UCSD-AML1 (cell line): ENCODE results near the gene PTH1R.

Experiments
- DNase-seq: peaks from one replicate; lab custom pipeline; 2025; ENCODE audit not compliant: unreplicated experiment; lab: John Stamatoyannopoulos, UW

The PTH1R gene

DNA sequence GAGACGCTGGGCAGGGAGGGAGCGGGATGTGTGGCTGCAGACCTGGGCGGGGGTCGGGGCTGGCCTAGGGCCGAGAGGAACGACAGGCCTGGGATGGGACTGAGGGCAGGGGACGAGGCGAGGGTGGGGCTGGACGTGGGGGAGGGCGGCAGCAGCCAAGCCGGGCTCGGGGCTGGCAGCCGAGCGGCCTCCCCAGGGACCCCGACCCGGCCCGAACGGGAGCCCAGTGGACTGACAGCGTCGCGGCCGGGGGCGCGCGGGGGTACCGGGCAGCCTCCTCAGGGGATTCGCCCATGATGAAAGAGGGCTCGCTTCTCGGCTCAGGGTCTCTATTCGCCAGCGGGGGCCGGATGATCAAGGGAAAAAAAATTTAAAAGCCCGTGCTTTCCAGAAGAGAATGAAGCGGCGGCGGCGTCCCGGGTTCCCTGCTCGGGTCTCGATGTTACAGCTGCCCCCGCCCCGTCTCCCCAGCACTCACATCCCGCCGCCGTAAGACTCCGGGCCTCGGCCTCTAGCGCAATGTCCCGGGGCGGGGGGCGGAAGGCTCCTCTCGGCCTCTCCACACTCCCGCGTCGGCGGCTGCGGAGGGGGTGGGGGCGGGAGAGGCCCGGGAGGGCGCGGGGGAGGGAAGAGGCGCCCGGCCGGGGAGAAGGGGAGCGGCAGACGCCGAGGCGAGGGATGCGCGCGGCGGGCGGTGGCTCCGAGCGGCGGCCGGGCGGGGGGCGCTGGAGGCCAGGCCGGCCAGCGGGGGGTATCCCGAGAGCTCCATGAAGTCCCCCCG lies 4.3 kb downstream of the PTH1R start:
- no peak for DNase-seq

DNA sequence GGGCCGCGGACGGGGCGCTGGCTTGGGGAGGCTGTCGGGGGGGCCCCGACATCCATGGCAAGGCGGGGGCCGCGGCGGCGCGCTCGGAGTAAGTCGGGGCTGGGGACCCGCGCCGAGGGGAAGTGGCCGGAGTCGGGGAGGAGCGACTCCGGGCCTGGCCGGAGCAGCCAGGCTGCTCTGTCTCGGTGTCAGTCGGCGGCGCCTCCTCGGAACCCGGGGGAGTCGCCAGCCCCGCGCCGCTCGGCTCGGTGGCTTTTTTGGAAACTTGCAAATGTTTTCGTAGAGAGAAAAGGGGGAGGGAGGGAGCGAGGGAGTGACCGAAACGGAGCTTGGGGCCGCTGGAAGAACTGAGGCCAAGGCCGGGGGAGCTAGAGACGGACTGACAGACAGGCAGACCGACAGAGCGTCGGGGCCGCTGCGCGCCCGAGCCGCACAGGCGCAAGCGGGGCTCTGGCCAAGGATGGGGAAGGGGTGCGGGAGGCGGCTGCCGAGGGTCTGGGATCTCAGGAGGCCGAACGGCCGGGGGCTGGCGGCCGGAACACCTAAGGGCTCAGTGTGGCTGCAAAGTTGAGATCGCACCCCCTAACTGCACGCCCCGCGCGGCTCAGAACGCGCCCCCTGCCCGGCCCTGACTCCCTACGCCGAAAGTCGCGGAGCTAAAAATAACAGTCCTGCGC lies 5.0 kb downstream of the PTH1R start:
- peak; percentile 26 for DNase-seq

DNA sequence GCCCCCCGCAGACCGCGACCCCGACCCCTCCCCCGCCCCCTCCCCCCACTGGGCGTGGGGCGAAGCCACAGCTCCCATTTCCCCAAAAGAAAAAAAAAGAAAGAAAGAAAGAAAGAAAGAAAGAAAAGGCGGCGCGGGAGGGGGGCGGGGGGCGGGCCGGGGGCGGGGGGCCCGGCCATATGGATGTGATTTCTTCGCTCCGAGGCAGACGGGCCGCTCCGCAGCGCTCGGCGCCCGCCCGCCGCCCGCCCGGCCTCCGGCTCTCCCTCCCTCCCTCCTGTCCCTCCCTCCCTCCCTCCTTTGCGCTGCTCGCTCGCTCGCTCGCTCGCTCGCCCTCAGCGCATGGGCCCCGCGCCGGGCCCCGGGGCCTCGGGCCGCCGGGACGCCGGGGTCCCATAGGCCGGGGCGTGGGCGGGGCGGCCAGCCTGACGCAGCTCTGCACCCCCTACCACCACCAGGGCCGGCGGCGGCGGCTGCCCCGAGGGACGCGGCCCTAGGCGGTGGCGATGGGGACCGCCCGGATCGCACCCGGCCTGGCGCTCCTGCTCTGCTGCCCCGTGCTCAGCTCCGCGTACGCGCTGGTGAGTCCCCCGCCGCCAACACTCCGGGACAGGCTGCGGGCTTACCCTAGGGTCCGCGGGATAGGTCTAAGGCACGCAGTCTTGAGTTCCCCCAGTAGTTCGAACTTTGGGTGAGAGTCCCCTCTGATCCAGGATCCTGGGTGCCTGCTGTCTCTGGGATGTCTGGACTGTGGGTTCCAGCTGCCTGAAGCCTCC lies 5.7 kb downstream of the PTH1R start:
- no peak for DNase-seq

DNA sequence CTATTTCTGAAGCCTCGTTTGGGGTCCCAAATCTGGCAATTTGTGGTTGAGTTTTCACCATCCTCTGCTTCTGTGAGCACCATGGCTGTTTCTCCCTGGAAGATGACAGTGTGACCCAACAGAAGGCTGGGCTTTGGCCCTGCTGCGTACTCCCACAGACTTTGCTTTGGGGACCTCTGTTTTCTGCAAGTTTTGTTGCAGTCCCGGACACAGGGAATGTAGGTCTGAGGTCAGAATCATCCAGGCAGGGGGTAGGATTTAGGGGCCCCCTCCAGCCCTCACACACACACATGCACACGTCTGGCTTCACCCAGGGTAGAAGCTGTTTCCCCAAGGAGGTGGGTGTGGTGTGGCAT lies 6.3 kb downstream of the PTH1R start:
- no peak for DNase-seq

DNA sequence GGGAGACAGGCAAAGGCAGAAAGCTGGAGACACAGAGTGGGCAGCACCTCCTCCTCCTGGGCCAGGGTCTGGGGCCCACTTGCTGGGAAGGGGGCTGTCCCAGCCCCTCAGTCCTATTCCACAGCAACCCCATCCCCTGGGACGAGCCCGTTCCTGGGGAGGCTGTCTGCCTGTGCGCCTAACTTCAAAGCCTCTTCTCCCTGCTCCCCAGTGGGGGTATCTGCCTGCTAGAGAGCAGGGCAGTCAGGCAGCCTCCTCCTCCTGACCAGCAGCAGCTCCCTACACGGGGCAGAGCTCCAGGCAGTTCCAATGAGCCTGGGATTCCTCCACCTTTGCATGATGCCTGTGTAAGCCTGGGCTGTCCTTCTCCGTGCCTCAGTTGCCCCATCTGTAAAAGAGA lies 6.9 kb downstream of the PTH1R start:
- DNase-seq, result no peak

DNA sequence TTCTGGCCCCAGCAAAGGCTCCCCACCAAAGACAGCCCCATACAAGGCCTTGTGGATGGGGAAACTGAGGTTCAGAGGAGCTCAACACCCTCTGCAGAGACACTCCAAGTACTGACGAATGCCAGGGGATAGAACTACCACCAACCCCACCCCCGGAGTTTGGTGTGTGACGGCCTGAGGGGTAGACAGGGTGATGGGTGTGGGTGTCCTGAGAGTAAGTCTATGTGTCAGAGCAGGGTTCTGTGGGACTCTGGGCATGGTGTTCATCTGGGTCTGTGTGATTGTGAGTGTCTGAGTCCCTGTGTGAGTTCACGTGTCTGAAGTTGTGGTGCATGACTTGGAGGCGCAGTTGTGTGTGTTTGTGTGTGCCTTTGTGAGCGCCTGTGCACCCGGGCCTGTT lies 7.4 kb downstream of the PTH1R start:
- DNase-seq, result no peak

DNA sequence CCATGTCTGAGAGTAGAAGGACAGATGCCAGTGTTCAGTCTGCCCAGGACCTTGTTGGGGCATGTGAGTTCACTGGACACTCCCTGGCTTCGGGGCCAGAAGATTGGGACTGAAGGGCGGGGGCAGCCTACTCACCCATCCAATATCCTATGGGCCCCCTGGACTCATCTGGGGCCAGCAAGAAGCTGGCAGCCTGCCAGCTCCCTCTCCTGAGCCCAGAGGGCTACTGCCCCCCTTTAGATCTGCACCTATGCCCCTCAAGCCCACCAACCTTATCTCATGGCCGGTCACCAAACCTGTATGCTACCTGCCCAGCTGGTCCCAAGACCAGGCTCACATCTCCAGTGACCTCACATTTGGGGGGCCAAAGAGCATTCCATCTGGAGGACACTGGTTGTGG lies 8.1 kb downstream of the PTH1R start:
- DNase-seq, result no peak

DNA sequence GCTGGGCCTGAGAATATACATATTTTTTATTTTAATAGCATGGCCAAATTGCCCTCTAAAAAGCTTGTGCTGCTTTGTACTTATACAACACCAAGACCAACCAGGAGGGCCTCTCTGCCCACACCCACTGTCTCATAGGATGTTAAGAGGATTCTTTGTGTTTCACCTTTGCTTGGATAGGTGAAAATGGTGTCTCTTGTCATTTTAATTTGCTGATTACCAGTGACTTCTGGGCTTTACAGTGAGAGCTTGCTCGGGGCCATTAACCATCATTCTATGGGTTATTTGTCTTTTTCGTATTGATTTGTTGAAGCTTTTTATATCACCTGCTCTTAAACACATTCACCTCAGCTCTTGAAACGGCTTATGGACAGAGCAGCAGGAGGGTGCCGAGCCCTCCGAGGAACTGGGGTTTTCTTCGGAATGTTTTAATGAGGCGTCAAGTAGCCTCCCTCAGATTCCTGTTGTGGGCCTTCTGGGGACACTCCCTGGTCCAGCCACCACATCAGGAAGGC lies 10.5 kb downstream of the PTH1R start:
- DNase-seq, result no peak

DNA sequence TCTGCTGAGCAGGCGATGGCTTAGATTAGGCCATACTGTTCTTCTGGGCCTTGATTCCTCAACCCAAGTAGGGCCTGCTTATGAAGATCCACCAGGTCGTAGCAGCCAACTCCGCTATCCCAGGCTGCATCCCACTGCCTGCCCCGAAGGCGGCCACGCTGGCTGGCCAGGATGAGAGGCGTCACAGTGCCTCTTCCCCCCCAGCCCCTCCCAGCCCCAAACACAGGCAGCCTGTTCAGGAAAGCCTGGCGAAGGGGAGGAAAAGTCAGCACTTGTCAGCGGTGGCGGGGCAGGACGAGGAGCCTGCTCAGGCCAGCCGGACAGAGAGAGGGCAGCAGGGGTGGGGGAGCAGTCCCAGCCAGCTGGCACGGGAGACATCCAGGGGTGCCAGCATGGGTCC lies 11.2 kb downstream of the PTH1R start:
- no peak for DNase-seq

DNA sequence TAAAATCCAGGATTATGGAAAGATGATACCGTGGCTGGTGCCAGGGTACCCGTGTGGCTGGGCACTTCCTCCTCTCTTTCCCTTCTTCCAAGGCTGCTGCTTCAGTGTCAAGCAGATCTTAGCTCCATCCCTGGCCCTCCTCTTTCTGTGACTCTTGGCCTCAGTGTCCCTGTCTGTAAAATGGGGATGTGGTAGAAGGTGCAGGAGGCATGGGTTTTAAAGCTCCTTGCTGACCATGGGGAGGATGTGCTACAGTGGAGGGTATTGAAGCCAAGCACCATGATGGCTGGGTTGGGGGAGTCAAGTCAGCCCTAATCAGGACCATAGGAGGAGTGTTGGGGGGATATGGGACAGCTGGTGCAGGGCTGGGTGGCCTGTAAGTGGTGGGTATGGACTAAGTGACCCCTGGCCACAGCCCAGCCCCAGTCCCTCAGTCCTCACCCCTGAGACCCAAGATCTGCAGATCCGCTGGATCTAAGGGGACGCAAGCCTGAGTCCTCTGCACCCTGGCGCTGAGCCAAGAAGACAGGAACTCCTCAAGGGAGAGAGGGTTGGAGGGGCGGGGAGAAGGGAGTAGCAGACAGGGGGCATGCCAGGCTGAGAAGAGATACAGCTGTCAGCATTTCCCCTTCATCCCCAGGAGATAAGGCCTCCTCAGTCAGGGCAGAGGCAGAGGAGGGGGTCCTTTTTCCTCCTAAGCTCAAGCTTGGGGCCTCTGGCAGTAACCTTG lies 12.0 kb downstream of the PTH1R start:
- no peak for DNase-seq

DNA sequence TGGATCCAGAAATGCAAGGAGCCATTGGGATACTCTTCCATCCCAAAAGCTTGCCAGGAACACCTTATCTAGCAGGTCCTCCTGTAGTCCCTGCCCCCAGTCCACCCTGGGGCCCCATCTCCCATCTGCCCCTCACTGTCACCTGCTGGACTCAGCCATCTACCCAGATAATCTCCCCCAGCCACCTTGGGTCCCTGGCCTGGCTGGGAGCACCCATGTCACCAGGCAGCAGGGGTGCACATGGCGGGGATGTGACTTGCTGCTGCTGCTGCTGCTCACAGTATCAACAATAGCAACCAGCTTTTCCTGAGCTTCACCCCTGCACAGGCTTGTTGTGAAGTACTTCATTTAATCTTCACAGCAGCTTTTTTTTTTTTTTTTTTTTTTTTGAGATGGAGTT lies 12.6 kb downstream of the PTH1R start:
- DNase-seq, result no peak

DNA sequence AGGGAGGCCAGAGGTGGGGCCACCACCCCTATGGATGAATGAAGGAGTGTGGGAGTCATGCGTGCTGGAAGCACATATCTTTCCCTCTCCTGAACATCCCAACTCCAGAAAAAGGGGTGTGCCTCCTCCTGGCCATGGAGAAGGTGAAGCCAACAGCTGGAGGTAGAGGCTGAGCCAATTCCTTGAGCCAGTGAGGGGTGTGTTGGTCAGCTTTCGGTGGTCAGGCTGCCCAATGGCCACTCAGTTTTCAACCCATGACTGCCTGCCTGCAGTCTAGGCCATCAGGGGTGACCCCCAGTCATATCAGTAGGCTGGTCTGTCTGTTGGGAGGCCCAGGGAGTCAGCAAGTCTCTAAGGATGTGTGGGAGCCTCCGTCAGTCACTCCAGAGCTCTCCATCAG lies 13.6 kb downstream of the PTH1R start:
- DNase-seq, result no peak

DNA sequence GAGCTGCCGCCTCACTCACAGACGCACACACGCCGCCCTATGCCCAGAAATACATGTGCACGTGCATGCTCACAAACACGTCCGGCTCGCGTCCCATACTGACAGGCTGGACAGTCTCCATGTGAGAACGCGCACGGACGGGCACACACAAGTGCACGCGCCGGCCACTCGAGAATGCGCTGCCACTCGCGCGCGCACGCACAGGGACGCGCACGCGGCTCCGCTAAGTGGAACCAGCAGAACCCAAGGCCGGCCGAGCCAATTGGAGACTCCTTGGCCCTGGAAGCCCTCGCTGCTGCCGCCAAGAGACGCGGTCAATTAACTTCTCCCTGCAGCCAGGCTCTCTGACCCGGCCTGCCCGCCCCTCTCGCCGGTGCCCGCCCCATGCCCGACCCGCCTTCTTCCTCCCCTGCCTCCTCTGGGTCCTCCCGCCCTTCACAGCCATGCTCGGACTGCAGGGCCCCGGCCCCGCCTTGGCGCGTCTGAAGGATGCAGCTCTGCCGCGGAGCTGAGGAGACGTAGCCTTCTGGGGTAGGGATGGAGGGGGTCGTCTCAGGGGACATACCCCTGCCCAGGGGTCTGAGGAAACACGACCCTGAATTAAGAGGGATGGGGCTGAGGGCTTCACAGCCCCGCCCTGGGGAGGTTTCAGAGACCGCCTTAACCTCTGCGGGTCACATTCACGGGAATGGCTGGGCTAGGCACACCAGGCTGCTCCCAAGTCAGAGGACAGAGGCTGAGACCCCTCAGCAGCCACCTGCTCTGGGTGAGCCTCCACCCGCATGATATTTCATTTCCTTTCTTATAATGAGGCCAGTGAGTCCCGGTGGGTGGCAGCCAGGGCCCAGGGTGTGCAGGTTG lies 15.0 kb downstream of the PTH1R start:
- peak; percentile 87 for DNase-seq

DNA sequence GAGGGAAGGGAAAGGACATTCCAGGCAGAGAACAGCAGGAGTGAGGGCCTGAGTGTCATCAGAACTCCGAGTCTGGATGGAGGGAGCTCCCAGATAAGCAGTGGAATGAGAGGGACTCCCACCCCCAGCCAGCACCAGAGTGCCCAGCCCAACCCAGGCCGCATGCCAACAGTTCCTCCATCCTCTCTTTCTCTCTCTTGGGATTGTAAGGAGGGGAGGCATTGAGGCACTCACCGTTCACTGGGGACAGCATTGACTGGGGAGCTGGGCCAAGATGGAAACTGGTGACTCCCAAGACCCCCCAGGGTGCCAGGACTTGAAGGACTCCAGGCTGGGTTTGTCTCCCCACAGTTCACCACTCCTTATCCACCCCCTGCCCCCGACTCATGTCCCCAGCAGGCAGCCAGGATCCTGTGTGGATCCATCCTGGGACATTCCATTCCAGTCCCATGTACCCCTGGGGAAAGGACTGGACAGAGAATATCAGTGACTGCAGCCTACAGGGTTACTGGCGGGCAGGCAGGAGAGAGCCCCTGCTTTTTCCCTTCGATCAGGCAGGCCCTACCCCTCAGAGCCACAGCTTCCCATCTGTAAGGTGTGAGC lies 15.7 kb downstream of the PTH1R start:
- no peak for DNase-seq

DNA sequence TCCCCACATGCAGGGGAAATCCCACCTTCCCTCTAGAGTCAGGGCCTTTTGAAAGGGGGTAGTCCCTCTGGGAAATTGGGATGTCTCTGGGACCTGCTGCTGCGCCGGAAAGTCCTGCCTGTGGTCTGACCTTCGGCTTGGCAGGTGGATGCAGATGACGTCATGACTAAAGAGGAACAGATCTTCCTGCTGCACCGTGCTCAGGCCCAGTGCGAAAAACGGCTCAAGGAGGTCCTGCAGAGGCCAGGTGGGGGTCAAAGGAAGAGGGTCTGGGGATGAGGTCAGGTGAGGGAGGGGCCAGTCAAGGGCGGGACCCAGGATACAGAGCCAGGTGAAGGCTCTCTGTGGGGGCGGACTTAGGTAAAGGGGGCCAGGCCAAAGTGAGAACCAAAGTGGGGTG lies 16.2 kb downstream of the PTH1R start:
- no peak for DNase-seq

DNA sequence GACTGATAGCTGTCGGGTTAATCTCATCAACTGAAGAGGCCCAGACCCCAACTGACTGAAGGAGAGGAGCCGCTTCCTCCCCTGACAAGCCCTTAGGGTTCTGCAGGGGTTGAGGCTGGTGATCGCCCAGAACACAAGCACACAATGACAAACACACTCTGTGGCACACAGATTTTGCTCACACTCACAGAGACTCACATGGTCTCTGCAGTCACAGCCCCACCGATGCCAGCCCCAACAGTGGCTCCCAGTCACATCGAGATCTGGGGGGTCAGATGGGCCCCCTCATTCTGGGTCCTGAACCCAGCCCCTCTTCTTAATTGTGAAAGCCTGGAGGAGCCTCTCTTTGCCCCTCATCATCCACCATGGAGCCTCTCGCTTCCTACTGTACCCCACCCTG lies 16.7 kb downstream of the PTH1R start:
- no peak for DNase-seq

DNA sequence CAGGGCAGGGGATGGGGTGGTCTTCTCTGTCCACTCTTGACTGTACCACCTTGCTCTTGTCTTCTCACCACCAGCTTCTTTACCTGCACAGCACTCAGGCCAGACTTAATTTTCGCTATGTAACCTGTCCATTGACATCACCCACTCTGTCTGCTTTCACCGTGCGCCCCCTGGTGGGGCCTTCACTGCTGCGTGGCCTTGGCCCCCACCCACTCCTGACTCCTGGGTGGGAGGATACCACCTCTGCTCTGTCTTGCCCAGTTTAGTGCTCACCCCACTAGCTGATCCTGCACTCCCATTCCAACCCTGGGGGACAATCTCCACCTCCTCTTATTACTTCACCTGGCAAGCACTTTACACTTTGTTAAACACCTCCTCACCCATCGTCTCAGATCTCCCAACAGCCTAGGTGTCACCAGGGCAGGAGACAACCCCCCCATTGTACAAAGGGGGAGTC lies 17.7 kb downstream of the PTH1R start:
- peak; percentile 75 for DNase-seq

DNA sequence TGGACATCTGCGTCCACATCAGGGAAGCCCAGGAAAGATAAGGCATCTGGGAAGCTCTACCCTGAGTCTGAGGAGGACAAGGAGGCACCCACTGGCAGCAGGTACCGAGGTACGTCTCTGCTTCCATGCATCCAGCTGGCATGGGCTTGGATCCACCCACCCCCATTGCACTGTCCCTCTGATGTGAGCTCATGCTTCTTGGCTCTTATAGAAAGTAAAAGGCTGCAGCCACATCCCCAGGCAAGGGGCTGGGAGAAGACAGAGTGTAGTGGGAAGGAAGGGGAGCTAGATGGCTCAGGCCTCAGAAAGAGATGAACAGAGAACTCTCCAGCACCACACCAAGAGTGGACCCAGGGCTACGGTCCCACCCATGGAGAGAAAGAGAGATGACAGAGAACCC lies 18.2 kb downstream of the PTH1R start:
- DNase-seq, result no peak

DNA sequence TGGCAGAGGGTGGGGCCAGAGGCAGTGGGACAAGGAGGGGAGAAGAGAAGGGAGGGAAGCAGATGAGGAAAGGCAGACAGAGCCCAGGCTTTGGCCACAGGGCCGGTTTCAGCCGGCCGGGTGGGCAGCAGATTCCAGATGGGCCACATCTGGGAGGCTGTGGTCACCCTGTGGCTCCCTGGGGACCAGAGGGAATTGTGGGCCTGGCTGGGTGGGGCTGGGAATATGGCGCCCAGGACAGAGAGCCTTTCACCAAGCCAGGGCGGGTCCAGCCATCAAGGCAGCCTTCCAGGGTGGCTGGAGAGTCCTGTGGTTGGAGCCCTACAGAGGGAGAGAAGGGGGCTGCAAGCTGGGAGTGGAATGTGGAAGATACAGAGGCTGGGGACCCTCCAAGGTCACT lies 18.9 kb downstream of the PTH1R start:
- no peak for DNase-seq

DNA sequence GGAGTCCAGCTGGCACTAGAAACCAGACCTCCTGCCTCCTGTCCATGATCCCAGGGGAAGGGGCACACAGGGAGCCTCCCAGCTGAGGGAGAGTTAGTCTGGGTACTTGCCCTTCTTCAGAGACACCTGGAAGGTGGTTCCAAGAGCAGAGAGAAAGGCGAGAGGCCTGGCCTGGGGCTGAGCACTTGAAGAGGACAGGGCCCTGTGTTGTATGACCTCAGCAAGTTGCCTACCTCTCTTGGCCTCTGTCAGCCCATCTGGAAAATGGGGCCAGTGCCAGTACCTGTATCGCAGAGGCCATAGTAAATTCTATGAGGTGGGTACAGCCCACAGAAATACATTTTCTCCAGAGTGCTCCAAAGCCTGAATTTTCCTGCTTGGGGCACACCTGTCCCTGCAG lies 19.5 kb downstream of the PTH1R start:
- DNase-seq, result no peak
